ENCODE data around the gene CLCN4. TPM values are rescaled to one million over a fixed set of nuclear protein-coding genes. Genes with fewer than 3 reads are reported as not detected.

CLCN4 gene
- polyA plus RNA-seq, 1 of the 3 experiments (the other 2 are of a cell fraction), result 1.1 TPM

GRCh38 chrX:10208281-10208856 lies 51.6 kb downstream of the CLCN4 start:
- Histone ChIP-seq H3K9me2 (no peaks in the 10 kb centered on the region), H3F3A (replicated peaks; ENCODE audit: insufficient read depth) (no peaks in the 10 kb centered on the region), H3K9ac (no peak overlapping the region), H2AFZ (ENCODE audit: low read depth) (no peak overlapping the region), H3K27me3 (ENCODE audit: insufficient read depth) (no peaks in the 10 kb centered on the region; the same call in 1 of the 2 replicates), H3K4me3 (ENCODE audit: low read depth in 2 of 2, low read length in 1 of 2) (no peak overlapping the region), H3K4me2 (no peak overlapping the region), H4K20me1 (ENCODE audit: insufficient read depth) (no peaks in the 10 kb centered on the region), H3K9me3 (no peaks in the 10 kb centered on the region), H3K36me3 (replicated peaks in 1 of 2; ENCODE audit: control insufficient read depth in 1 of 2, insufficient read depth in 2 of 2, low read length in 1 of 2) (no peaks in the 10 kb centered on the region), H3K27ac (ENCODE audit: low read depth in 2 of 2, low read length in 1 of 2) (no peak overlapping the region), H3K4me1 (ENCODE audit: control insufficient read depth in 1 of 2, insufficient read depth in 2 of 2, low read depth in 1 of 2, low read length in 1 of 2) (no peaks in the 10 kb centered on the region), H3K79me2 (ENCODE audit: insufficient read depth) (no peaks in the 10 kb centered on the region)
- DNase-seq, result no peak
- POLR2A ChIA-PET, result no interaction called here
- TF ChIP-seq IRF3 (IDR thresholded peaks at IDR 0.05; ENCODE audit: low read depth, low read length) (no peak), TCF12 (IDR thresholded peaks at IDR 0.05) (no peak), MAX (IDR thresholded peaks at IDR 0.05; ENCODE audit: low read depth) (no peak), YY1 (IDR thresholded peaks at IDR 0.05; ENCODE audit: low read depth) (no peak), GABPA (IDR thresholded peaks at IDR 0.05; ENCODE audit: low read depth) (no peak), EP300 (IDR thresholded peaks at IDR 0.05; ENCODE audit: borderline replicate concordance in 1 of 2, low read depth in 1 of 2, low read length in 1 of 2) (no peak), FOXJ3 (CRISPR knock-in tag; IDR thresholded peaks at IDR 0.05) (no peak), SIN3A (IDR thresholded peaks at IDR 0.05; ENCODE audit: borderline replicate concordance, low read depth, low read length) (no peak), POLR2AphosphoS5 (IDR thresholded peaks at IDR 0.05; ENCODE audit: low read depth, low read length) (no peak), CHD2 (IDR thresholded peaks at IDR 0.05; ENCODE audit: low read length, partially characterized antibody) (no peak), SMC3 (IDR thresholded peaks at IDR 0.05; ENCODE audit: low read depth, low read length) (no peak), USF1 (IDR thresholded peaks at IDR 0.05; ENCODE audit: borderline replicate concordance, low read depth) (no peak), CTCF (IDR thresholded peaks at IDR 0.05) (no peak), FOSL2 (IDR thresholded peaks at IDR 0.05; ENCODE audit: borderline replicate concordance, low read depth) (no peak), TAF1 (IDR thresholded peaks at IDR 0.05; ENCODE audit: borderline replicate concordance, low read depth, low read length) (no peak), EZH2phosphoT487 (IDR thresholded peaks at IDR 0.05; ENCODE audit: borderline replicate concordance, low read depth) (no peak), REST (IDR thresholded peaks at IDR 0.05; ENCODE audit: low read depth, low read length) (no peak)
- CTCF ChIA-PET, result interaction anchor here (5.1 kb wide), 1 partner anchor 19 kb away, joined by 25 read pairs; no protein-coding TSS in a partner anchor
- 59% methylated on average over 11 of the region's 11 CpGs for WGBS (ENCODE audit: low lambda C conversion rate)

Data from SK-N-SH (cell line).